GM12864 (cell line): ENCODE data around the gene APBB3.

Experiments
- DNase-seq: peaks from one replicate; pipeline ENCODE4 v3.0.0-alpha.2; 2011; ENCODE audit warnings: low read depth
- H3K4me3 ChIP-seq: 2 replicates; pipeline ENCODE4 v1.5.1; 2011; ENCODE audit warnings: mild to moderate bottlenecking, low read depth, low read length, control low read depth
- CTCF ChIP-seq: IDR thresholded peaks from 2 replicates; pipeline ENCODE4 v1.5.1; 2011; ENCODE audit warnings: low read depth, mild to moderate bottlenecking, moderate library complexity, low read length, control low read depth, inconsistent platforms; ENCODE audit errors: missing control alignments

Gene APBB3

GRCh38 chr5:140564196-140565023 is at the start of gene APBB3, which contains the start of gene SLC35A4:
Gene APBB3, minus strand, starts transcription at chr5:140564598. Its CDS starts 353 bp downstream, at chr5:140564245.
Gene SLC35A4, plus strand, starts transcription at chr5:140564828. Its CDS starts 2,342 bp downstream, at chr5:140567170.
- H3K4me3 ChIP-seq: peak within 1 kb of the TSS; percentile 80
- peak; percentile 97 for DNase-seq
- TF ChIP-seq CTCF: no peak

- TF ChIP-seq CTCF: no peak
- H3K4me3 ChIP-seq: no peak overlapping the region
- DNase-seq: no peak
Measured at GRCh38 chr5:140611020-140611521, 46.7 kb upstream of the APBB3 start.

- H3K4me3 ChIP-seq: no peak overlapping the region
- DNase-seq: no peak
- TF ChIP-seq CTCF: no peak
Measured at GRCh38 chr5:140609126-140609525, 44.7 kb upstream of the APBB3 start.

GRCh38 chr5:140608722-140609121 is 44.3 kb upstream of the APBB3 start:
- no peak for DNase-seq
- TF ChIP-seq CTCF: no peak
- H3K4me3 ChIP-seq: no peak overlapping the region

GRCh38 chr5:140607031-140607430 is 42.6 kb upstream of the APBB3 start:
- no peak overlapping the region for H3K4me3 ChIP-seq
- DNase-seq: no peak
- no peak for TF ChIP-seq CTCF

- TF ChIP-seq CTCF: no peak
- no peak overlapping the region for H3K4me3 ChIP-seq
- DNase-seq: no peak
Measured at GRCh38 chr5:140605879-140606278, 41.5 kb upstream of the APBB3 start.
